ENCODE data around the gene THADA.

- TF ChIP-seq CTCF (optimal IDR thresholded peaks at IDR 0.05 in 1 of 3, IDR thresholded peaks at IDR 0.05 in 1 of 3, conservative IDR thresholded peaks at IDR 0.05 in 1 of 3; ENCODE audit: extremely low read depth in 1 of 3, insufficient read depth in 2 of 3, low read length in 3 of 3) (no peak), EZH2 (IDR thresholded peaks at IDR 0.05; ENCODE audit: low read length) (no peak)
Observed at GRCh38 chr2:43418680-43419079, 177.2 kb downstream of the THADA start.

All from keratinocyte (primary cell).